ENCODE results near the gene TOX3.

The TOX3 gene

GRCh38 chr16:52547004-52547833 is at the start of gene TOX3:
TOX3 (minus strand) TSS chr16:52547143; CDS start chr16:52546723, 420 bp downstream.
- DNase-seq (ENCODE audit: low read depth), result no peak

- DNase-seq (ENCODE audit: low read depth), result no peak
Measured at GRCh38 chr16:52592778-52593177, 45.8 kb upstream of the TOX3 start.

GRCh38 chr16:52591934-52592592 is 45.1 kb upstream of the TOX3 start:
- DNase-seq (ENCODE audit: low read depth), result no peak

GRCh38 chr16:52591471-52591870 is 44.5 kb upstream of the TOX3 start:
- DNase-seq (ENCODE audit: low read depth), result no peak

GRCh38 chr16:52586159-52586558 is 39.2 kb upstream of the TOX3 start:
- no peak for DNase-seq (ENCODE audit: low read depth)

GRCh38 chr16:52584354-52585320 is 37.7 kb upstream of the TOX3 start:
- no peak for DNase-seq (ENCODE audit: low read depth)

- no peak for DNase-seq (ENCODE audit: low read depth)
Measured at GRCh38 chr16:52581530-52581929, 34.6 kb upstream of the TOX3 start.

- no peak for DNase-seq (ENCODE audit: low read depth)
Measured at GRCh38 chr16:52580488-52580887, 33.5 kb upstream of the TOX3 start.

- DNase-seq (ENCODE audit: low read depth), result no peak
Measured at GRCh38 chr16:52578829-52579498, 32.0 kb upstream of the TOX3 start.

- DNase-seq (ENCODE audit: low read depth), result no peak
Measured at GRCh38 chr16:52578007-52578828, 31.3 kb upstream of the TOX3 start.

- no peak for DNase-seq (ENCODE audit: low read depth)
Measured at GRCh38 chr16:52577130-52577706, 30.3 kb upstream of the TOX3 start.

- DNase-seq (ENCODE audit: low read depth), result no peak
Measured at GRCh38 chr16:52573365-52574299, 26.7 kb upstream of the TOX3 start.

- no peak for DNase-seq (ENCODE audit: low read depth)
Measured at GRCh38 chr16:52572656-52573055, 25.7 kb upstream of the TOX3 start.

- DNase-seq (ENCODE audit: low read depth), result no peak
Measured at GRCh38 chr16:52570495-52571091, 23.6 kb upstream of the TOX3 start.

- DNase-seq (ENCODE audit: low read depth), result no peak
Measured at GRCh38 chr16:52569701-52570100, 22.8 kb upstream of the TOX3 start.

GRCh38 chr16:52568983-52569690 is 22.2 kb upstream of the TOX3 start:
- DNase-seq (ENCODE audit: low read depth), result no peak

- no peak for DNase-seq (ENCODE audit: low read depth)
Measured at GRCh38 chr16:52568495-52568894, 21.6 kb upstream of the TOX3 start.

GRCh38 chr16:52567193-52567592 is 20.2 kb upstream of the TOX3 start:
- no peak for DNase-seq (ENCODE audit: low read depth)
